ENCODE measurements around the gene GAL3ST2.

DNA sequence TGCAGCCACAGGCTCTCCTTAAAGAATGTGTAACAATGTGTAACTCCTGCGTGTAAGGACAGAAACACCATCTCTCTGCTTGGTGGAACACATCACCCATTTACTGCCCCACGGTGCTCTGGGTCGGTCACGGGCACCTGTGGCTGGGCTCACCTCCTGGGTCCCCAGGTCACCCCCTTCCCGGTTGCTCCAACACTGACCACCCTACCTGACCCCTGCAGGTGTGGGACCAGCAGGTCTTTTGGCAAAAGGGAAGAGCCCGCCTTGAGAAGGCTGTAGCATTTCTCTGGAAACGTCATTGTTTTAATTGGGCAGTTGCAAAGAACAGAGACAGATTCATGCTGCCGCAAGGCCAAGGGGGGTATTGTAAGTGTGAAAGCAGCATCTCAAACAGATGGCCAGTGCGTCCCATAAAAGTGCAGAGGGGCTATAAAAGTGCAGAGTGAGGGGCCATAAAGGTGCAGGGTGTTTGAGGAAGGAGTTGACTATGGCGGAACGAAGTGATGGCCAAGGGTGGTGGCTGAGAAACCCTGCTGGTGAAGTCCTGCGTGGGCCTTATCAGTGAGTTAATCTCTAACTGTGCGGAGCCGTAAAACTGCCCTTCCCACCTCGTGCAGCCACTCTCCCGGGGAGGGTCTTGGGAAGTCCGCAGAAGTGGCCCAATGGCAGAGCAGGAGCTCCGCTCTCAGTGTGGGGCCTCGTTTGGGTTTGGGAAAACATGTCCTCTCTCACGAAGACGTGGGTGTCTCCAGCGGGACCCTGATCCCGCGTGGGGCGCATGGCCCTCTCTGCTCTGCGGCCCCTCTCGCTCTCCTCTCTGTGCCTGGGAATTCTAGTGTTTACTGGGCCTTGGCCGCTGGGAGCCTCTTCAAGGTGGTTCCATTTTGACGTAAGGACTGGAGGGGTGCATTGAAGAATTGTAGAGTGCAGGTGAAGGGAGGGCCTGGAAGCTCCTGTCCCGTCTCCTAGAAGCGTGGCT, 18.7 kb downstream of the GAL3ST2 start:
- no peak for TF ChIP-seq GATA2 (IDR thresholded peaks at IDR 0.05; ENCODE audit: low read depth, low read length)
- TF ChIP-seq GATA3 (IDR thresholded peaks at IDR 0.05; ENCODE audit: low read depth, low read length): no peak

Data from SH-SY5Y (cell line).